T-helper 17 cell (primary cell): ENCODE data around the gene KLK12. TPM values are rescaled to one million over a fixed set of nuclear protein-coding genes. Genes with fewer than 3 reads are reported as not detected.

Experiments
- ATAC-seq: fragments of 150-1000 bp; cut with Tn5 transposase; 2 replicates; pipeline ENCODE4 v1.10.0; 2021; ENCODE audit warnings: mild to moderate bottlenecking, moderate library complexity
- DNase-seq, 3 donors: peaks; one replicate each; pipeline versions ENCODE4 v3.0.0 to v3.0.0-alpha.2; 2020 to 2021
- H3K9me3 ChIP-seq: one replicate; pipeline ENCODE4 v1.7.0; 2013; ENCODE audit warnings: low read length, mild to moderate bottlenecking; ENCODE audit not compliant: control insufficient read depth, poor library complexity, severe bottlenecking
- H3K27ac Mint-ChIP-seq: one replicate; pipeline ENCODE4 v1.8.0; 2022; ENCODE audit warnings: mild to moderate bottlenecking, moderate library complexity, mixed read lengths
- H3K27me3 Mint-ChIP-seq: one replicate; pipeline ENCODE4 v1.8.0; 2022; ENCODE audit warnings: mixed read lengths
- H3K36me3 Mint-ChIP-seq: one replicate; pipeline ENCODE4 v1.8.0; 2022; ENCODE audit warnings: low read depth, mixed read lengths
- H3K4me1 Mint-ChIP-seq: one replicate; pipeline ENCODE4 v1.8.0; 2022; ENCODE audit warnings: mild to moderate bottlenecking, mixed read lengths
- H3K4me3 Mint-ChIP-seq: one replicate; pipeline ENCODE4 v1.8.0; 2022; ENCODE audit warnings: mild to moderate bottlenecking, moderate library complexity, mixed read lengths
- total RNA-seq, 4 donors: library from RNA in 2 of 4; stranded (reverse) in 2 of 4; gene quantifications; one replicate each; pipeline ENCODE4 v1.2.3 and lab custom pipeline; 2022 to 2026

The KLK12 gene
- total RNA-seq, 2 donors from 2014 or later, result not detected

DNA sequence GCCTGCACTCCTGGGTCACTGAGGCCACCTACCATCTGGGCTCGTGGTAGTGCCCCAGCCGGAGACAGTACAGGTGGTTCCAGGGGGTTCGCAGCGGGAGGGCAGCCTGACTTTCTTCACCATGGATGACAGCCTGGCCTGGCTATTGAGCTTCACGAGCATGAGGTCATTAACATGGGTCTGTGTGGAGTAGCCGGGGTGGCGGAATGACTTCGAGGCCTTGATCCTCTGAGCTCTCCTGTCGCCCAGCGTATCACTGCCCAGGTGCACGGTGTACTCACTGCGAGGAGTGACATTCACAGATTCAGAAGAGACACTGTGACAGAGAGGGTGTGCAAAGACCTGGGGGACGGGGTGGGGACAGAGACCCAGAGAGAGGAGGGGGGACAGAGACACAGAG, 54.6 kb downstream of the KLK12 start:
- Mint-ChIP-seq H3K36me3 (peaks cover 10% of the 10 kb centered on the region), H3K27me3 (peaks cover 66% of the 10 kb centered on the region), H3K4me1 (peaks cover 7% of the 10 kb centered on the region), H3K4me3 (no peak overlapping the region), H3K27ac (no peak overlapping the region)
- no peak for DNase-seq
- no peak for ATAC-seq
- no peaks in the 10 kb centered on the region for H3K9me3 ChIP-seq

DNA sequence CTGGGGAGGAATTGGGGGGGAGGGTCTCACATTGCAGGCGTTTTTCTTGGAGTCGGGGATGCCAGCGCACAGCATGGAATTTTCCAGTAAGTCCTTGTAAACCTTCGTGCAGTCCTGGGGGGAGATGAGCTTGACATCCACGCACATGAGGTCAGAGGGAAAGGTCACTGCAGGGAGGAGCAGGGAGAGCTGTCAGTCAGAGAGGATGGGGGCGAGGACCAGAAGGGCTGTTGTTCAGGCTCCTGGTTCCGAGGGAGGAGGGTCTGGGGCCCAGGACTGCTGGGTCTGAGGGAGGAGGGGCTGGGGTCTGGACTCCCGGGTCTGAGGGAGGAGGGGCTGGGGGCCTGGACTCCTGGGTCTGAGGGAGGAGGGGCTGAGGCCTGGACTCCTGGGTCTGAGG, 55.0 kb downstream of the KLK12 start:
- peaks cover 7% of the 10 kb centered on the region for H3K4me1 Mint-ChIP-seq

More for the DNA sequence above, 55.0 kb downstream of the KLK12 start:
- ATAC-seq, result no peak
- Mint-ChIP-seq H3K27me3 (peaks cover 66% of the 10 kb centered on the region), H3K4me3 (no peak overlapping the region), H3K27ac (no peak overlapping the region), H3K36me3 (peaks cover 10% of the 10 kb centered on the region)
- no peak for DNase-seq
- H3K9me3 ChIP-seq, result no peaks in the 10 kb centered on the region

Other genes with a start within 250 kb of the KLK12 start
- not detected for gene ACP4, start 244.6 kb downstream of the KLK12 start, total RNA-seq
- gene KLK1, start 211.2 kb downstream of the KLK12 start, total RNA-seq, result not detected
- gene KLK15, start 201.4 kb downstream of the KLK12 start, total RNA-seq, result not detected
- not detected for gene KLK3, start 180.1 kb downstream of the KLK12 start, total RNA-seq
- gene KLK2, start 161.6 kb downstream of the KLK12 start, total RNA-seq, result not detected
- gene KLK4, start 123.6 kb downstream of the KLK12 start, total RNA-seq, result not detected
- gene KLK5, start 82.0 kb downstream of the KLK12 start, total RNA-seq, result not detected
- gene KLK6, start 65.4 kb downstream of the KLK12 start, total RNA-seq, result not detected
- gene KLK7, start 51.1 kb downstream of the KLK12 start, total RNA-seq, result not detected
- gene KLK8, start 33.4 kb downstream of the KLK12 start, total RNA-seq, result not detected
- not detected for gene KLK10, start 15.3 kb downstream of the KLK12 start, total RNA-seq
- gene KLK11, start 8.4 kb downstream of the KLK12 start, total RNA-seq, result not detected
- not detected for gene KLK13, start 30.1 kb upstream of the KLK12 start, total RNA-seq
- under 1 TPM; 0.32 to 0.39 TPM for gene KLK14, start 47.9 kb upstream of the KLK12 start, total RNA-seq
- 1 to 10 TPM; 4.1 to 4.6 TPM for gene CTU1, start 73.4 kb upstream of the KLK12 start, total RNA-seq
- gene SIGLEC9, start 89.9 kb upstream of the KLK12 start, total RNA-seq, result 1 to 10 TPM; 1.4 to 4.8 TPM
- under 1 TPM in 1 of 2 donors, not detected in 1; 0.42 TPM for gene SIGLEC7, start 107.3 kb upstream of the KLK12 start, total RNA-seq
- gene CD33, start 190.1 kb upstream of the KLK12 start, total RNA-seq, result 1 to 10 TPM; 2.4 to 3.0 TPM
- gene SIGLECL1, start 216.1 kb upstream of the KLK12 start, total RNA-seq, result not detected